KMS-11 (cell line): Measurements from ENCODE around the gene IFT57.

Experiments used
- H2AFZ ChIP-seq: fragments of 200-600 bp; sonication (generic); 2 replicates; pipeline ENCODE4 v1.6.1; 2016; ENCODE audit warnings: antibody characterized with exemption, mixed run types, low read depth
- H3K27ac ChIP-seq: fragments of 200-600 bp; sonication (generic); 2 replicates; pipeline ENCODE4 v1.6.1; 2016; ENCODE audit warnings: mild to moderate bottlenecking, mixed run types
- H3K27me3 ChIP-seq: fragments of 200-600 bp; sonication (generic); 2 replicates; pipeline ENCODE4 v1.6.1; 2017; ENCODE audit warnings: mild to moderate bottlenecking, low read depth, mixed run types, moderate library complexity; ENCODE audit not compliant: insufficient read depth
- H3K36me3 ChIP-seq: fragments of 200-600 bp; sonication (generic); 2 replicates; pipeline ENCODE4 v1.6.1; 2017; ENCODE audit warnings: mild to moderate bottlenecking, mixed run types; ENCODE audit not compliant: insufficient read depth
- H3K4me1 ChIP-seq: fragments of 200-600 bp; sonication (generic); 2 replicates; pipeline ENCODE4 v1.6.1; 2016; ENCODE audit warnings: mild to moderate bottlenecking, low read depth, mixed run types; ENCODE audit not compliant: poor library complexity, severe bottlenecking
- H3K4me2 ChIP-seq: fragments of 200-600 bp; sonication (generic); 2 replicates; pipeline ENCODE4 v1.7.0; 2016; ENCODE audit warnings: mild to moderate bottlenecking, mixed run types
- H3K4me3 ChIP-seq: fragments of 200-600 bp; sonication (generic); IDR thresholded peaks from 2 replicates; pipeline ENCODE4 v1.6.1; 2017; ENCODE audit warnings: low read depth, low read length, mixed read lengths; ENCODE audit not compliant: insufficient read depth
- H3K79me2 ChIP-seq: fragments of 200-600 bp; sonication (generic); 2 replicates; pipeline ENCODE4 v1.6.1; 2016; ENCODE audit warnings: low read depth, mixed run types; ENCODE audit not compliant: insufficient read depth
- H3K9ac ChIP-seq: fragments of 200-600 bp; sonication (generic); 2 replicates; pipeline ENCODE4 v1.6.1; 2016; ENCODE audit warnings: mild to moderate bottlenecking, mixed run types
- H4K20me1 ChIP-seq: fragments of 200-600 bp; sonication (generic); 2 replicates; pipeline ENCODE4 v1.6.1; 2016; ENCODE audit warnings: mild to moderate bottlenecking, mixed run types; ENCODE audit not compliant: insufficient read depth
- TF ChIP-seq, protein P1 (sequence below): fragments of 200-600 bp; sonication (generic); conservative IDR thresholded peaks from 2 replicates; pipeline ENCODE4 v1.6.1; 2017; ENCODE audit warnings: low read depth, mild to moderate bottlenecking, antibody characterized with exemption, low read length, moderate library complexity, mixed read lengths

Gene IFT57

GRCh38 chr3:108123326-108123725 is 98.9 kb downstream of the IFT57 start:
- Histone ChIP-seq H2AFZ (no peak overlapping the region), H3K36me3 (no peaks in the 10 kb centered on the region), H4K20me1 (no peaks in the 10 kb centered on the region), H3K4me2 (no peak overlapping the region), H3K79me2 (no peaks in the 10 kb centered on the region), H3K27me3 (no peaks in the 10 kb centered on the region), H3K4me1 (peaks cover 47% of the 10 kb centered on the region), H3K4me3 (no peak overlapping the region), H3K9ac (no peak overlapping the region), H3K27ac (no peak overlapping the region)
- TF ChIP-seq, protein P1, sequence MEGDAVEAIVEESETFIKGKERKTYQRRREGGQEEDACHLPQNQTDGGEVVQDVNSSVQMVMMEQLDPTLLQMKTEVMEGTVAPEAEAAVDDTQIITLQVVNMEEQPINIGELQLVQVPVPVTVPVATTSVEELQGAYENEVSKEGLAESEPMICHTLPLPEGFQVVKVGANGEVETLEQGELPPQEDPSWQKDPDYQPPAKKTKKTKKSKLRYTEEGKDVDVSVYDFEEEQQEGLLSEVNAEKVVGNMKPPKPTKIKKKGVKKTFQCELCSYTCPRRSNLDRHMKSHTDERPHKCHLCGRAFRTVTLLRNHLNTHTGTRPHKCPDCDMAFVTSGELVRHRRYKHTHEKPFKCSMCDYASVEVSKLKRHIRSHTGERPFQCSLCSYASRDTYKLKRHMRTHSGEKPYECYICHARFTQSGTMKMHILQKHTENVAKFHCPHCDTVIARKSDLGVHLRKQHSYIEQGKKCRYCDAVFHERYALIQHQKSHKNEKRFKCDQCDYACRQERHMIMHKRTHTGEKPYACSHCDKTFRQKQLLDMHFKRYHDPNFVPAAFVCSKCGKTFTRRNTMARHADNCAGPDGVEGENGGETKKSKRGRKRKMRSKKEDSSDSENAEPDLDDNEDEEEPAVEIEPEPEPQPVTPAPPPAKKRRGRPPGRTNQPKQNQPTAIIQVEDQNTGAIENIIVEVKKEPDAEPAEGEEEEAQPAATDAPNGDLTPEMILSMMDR, result no peak

- Histone ChIP-seq H3K4me3 (no peak overlapping the region), H3K36me3 (no peaks in the 10 kb centered on the region), H3K4me1 (peaks cover 40% of the 10 kb centered on the region), H3K79me2 (no peaks in the 10 kb centered on the region), H3K4me2 (no peak overlapping the region), H4K20me1 (no peaks in the 10 kb centered on the region), H3K27ac (no peak overlapping the region), H2AFZ (no peak overlapping the region), H3K27me3 (no peaks in the 10 kb centered on the region), H3K9ac (no peak overlapping the region)
- TF ChIP-seq, protein P1, result no peak
These were observed 99.9 kb downstream of the IFT57 start for GRCh38 chr3:108122276-108122675.

DNA sequence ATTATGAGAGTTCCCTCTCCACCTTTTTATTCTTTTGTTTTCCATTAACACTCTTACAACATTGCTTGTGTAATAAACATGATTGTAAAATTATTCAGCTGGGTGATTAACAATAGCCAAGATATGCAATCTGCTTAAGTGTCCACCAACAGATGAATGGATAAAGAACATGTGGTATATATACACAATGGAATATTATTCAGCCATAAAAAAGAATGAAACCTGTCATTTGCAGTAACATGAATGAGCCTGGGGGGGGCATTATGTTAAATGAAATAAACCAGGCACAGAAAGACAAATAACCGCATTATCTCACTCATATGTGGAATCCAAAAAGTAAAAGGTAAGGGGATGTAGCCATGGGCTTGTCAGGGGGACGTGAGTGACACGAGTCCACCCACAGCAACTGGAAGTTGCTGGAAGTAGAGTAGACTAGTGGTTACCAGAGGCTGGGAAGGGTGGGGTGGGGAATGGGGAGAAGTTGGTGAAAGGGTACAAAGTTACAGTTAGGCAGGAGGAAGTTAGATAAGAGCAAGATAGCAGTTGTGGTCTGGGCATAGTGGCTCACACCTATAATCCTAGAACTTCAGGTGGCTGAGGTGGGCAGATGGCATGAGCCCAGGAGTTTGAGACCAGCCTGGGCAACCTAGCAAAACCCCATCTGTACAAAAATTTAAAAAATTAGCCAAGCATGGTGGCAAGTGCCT is 102.7 kb downstream of the IFT57 start:
- no peak overlapping the region for H3K27ac ChIP-seq
- TF ChIP-seq, protein P1, result no peak
- H3K36me3 ChIP-seq, result no peaks in the 10 kb centered on the region
- no peak overlapping the region for H2AFZ ChIP-seq
- no peaks in the 10 kb centered on the region for H3K79me2 ChIP-seq
- H3K9ac ChIP-seq, result no peak overlapping the region
- H3K4me3 ChIP-seq, result no peak overlapping the region
- H3K4me1 ChIP-seq, result peaks cover 13% of the 10 kb centered on the region
- H3K27me3 ChIP-seq, result no peaks in the 10 kb centered on the region
- no peaks in the 10 kb centered on the region for H4K20me1 ChIP-seq
- H3K4me2 ChIP-seq, result no peak overlapping the region

DNA sequence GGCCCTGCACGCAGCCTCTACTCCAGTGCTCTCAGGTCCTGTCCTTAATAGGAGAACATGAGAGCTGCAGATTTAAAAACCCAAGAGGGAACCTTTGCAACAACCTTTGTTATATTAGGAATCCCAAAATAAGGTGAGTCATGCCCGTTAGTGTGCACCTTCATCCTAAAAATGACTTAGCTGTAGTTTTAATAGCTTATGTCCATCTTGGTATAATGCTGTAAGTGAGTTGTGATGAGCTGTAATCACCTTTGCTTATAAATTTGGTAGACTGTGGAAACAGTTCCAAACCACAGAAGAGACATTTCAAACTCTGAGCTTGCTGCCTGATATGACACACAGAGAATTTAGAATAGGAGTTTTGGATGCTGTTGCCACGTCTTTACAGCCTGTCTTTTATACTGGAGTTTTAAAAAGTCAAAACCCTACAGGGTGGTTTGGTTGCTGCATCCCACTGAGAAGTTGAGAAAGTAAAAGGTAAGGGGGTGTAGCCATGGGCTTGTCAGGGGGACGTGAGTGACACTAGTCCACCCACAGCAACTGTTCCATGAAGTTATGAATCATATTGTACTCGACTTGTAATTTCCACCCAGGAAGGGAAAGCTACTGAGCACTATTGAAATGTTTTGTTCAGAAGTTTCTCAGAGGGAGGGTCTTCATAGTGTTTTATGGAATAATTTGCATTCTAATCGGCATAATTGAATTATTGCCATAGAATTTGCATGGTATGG is 104.0 kb downstream of the IFT57 start:
- H3K27ac ChIP-seq, result no peak overlapping the region
- H2AFZ ChIP-seq, result no peak overlapping the region
- H3K4me1 ChIP-seq, result no peaks in the 10 kb centered on the region
- H3K4me2 ChIP-seq, result no peak overlapping the region
- TF ChIP-seq, protein P1, result no peak
- H3K4me3 ChIP-seq, result no peak overlapping the region
- H3K27me3 ChIP-seq, result no peaks in the 10 kb centered on the region
- no peaks in the 10 kb centered on the region for H4K20me1 ChIP-seq
- H3K36me3 ChIP-seq, result no peaks in the 10 kb centered on the region
- no peak overlapping the region for H3K9ac ChIP-seq
- H3K79me2 ChIP-seq, result no peaks in the 10 kb centered on the region
